GM10266 (cell line): ENCODE measurements around the gene SNRK.

Experiments
- DNase-seq: peaks from one replicate; pipeline ENCODE4 v3.0.0; 2012; ENCODE audit errors: extremely low spot score
- CTCF ChIP-seq: IDR thresholded peaks from 2 replicates; pipeline ENCODE4 v1.5.1; 2012; ENCODE audit warnings: mild to moderate bottlenecking, low read depth; ENCODE audit not compliant: control insufficient read depth, insufficient read depth; ENCODE audit errors: missing control alignments

Gene SNRK

GRCh38 chr3:43319376-43319775 lies 33.0 kb downstream of the SNRK start:
- no peak for DNase-seq
- no peak for TF ChIP-seq CTCF

DNA sequence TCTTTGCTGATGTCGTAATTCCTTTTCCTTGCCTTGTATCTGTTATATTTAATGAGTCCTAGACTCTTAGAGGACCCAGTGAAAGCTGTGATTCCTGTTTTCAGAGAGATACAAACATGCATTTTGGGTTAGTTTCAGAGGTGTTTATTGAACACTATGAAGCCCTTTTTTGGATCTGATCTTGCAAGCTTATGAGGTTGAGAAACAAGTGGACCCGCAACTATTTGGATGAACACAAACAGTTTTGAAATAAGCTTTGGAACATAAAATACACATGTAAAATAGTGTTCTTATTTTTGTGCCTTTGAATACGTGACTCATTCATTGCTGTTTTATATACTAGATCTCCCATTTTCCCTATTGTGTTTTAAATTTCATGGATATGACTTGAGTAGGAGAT lies 33.5 kb downstream of the SNRK start:
- no peak for DNase-seq
- TF ChIP-seq CTCF = no peak

DNA sequence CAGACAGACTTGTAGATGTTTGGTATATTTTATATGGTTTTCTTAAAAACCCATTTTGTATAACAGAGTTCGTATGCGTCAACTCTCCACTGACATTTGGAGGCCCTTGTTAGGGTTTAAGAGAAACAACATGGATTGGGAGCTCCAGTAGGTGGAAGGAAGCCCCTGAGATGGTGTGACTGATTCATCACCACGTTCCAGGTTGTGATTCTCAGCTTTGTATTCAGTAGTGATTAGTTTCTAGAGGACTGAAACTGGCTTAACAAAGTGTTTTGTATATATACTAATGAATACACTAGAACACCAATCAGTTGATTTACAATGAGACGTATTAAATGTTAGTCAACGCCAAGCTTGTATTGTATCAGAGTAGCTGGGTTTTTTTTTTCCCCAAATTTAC lies 33.9 kb downstream of the SNRK start:
- no peak for TF ChIP-seq CTCF
- DNase-seq = no peak

GRCh38 chr3:43323541-43323940 lies 37.2 kb downstream of the SNRK start:
- DNase-seq = no peak
- no peak for TF ChIP-seq CTCF

DNA sequence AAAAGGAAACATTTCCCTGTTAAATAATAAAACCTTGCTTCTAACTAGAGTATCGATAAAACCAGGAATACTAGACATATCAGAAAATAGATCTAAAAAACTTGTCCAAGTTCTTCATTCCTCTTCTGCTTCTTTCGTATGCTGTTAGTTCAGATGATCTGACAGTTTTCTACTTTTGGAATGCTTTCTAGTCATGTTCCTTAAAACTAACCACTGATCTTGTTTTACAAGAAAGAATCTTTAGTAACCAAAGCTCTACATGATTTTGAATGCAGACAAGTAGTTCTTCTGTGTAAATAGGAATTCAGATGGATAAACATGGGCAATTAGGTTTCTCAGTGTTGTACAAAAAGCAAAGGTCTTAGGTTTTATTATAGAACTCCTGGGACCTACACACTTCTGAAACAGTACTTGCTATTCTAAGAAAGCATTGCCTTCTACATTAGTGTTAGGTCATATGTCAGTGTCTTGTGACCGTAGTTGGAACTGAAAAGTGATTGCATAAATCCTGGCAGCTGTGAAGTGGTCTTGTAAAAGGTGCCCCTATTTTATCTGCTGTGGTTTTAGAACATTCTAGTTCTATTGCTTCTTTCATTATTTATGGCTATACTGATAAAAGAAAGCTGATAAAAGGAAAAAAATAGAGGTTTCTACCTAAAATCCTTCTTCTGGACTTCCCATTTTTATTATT lies 40.7 kb downstream of the SNRK start:
- no peak for TF ChIP-seq CTCF
- DNase-seq = peak; percentile 36

- DNase-seq = no peak
- no peak for TF ChIP-seq CTCF
Observed at GRCh38 chr3:43327582-43327979, 41.2 kb downstream of the SNRK start.

GRCh38 chr3:43328653-43329052 lies 42.3 kb downstream of the SNRK start:
- DNase-seq = no peak
- TF ChIP-seq CTCF = no peak
